CD1c-positive myeloid dendritic cell (primary cell): Measurements from ENCODE around the gene SHISA2.
"Not testable (repeated sequence)": the region's sequence is repeated elsewhere in the genome, so short reads cannot be mapped to it uniquely, and the experiment has no call there.

Experiments used
- DNase-seq: peaks from one replicate; pipeline ENCODE4 v3.0.0-alpha.2; 2016; ENCODE audit errors: extremely low spot score

The SHISA2 gene

GRCh38 chr13:26051657-26052311 is at the start of gene SHISA2:
Gene SHISA2 (minus strand): TSS chr13:26052016. CDS start chr13:26050975, 1,041 bp downstream.
- no peak for DNase-seq

GRCh38 chr13:26095846-26096610 is 44.2 kb upstream of the SHISA2 start:
- DNase-seq, result no peak

GRCh38 chr13:26095338-26095737 is 43.5 kb upstream of the SHISA2 start:
- no peak for DNase-seq

DNA sequence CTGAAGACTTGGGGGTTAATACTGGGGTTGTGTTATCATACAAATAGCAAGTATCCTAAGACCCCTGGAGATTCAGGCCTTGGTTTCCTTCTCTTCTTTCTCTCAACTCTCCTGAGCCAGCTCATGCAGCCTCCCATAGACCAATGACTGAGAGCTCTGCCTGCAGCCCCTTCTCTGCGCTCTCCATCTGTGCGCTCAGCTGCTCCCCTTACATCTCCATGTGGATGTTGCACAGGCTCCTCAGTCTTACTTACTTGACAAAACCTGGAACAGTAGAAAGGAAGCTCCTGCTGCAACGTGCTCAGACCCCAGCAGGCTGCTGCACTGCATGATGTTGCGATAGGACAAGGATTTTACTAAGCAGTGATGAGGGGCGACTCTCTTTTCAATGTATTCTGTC is 25.0 kb upstream of the SHISA2 start:
- not testable (repeated sequence) for DNase-seq

DNA sequence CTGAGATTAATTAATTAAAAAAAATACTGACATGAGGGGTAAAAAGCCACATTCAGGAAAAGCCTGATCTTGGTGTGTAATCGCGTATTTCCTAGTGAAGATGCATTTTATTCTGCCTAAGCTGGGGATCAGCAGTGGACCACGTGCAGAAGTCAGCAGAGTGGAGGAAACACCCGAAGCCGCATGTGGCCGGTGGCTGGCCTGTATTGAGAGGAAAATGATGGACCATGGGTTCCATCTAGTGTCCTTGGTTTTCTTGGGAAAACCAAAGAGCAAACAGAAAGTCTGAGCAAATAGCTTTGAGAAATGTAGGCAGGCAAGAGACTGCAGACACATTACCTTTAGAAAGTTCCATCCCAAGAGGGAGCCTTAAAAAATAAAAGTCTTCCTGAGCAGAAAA is 23.7 kb upstream of the SHISA2 start:
- no peak for DNase-seq

- DNase-seq, result peak; percentile 42
Observed at GRCh38 chr13:26074706-26075105, 22.9 kb upstream of the SHISA2 start.

DNA sequence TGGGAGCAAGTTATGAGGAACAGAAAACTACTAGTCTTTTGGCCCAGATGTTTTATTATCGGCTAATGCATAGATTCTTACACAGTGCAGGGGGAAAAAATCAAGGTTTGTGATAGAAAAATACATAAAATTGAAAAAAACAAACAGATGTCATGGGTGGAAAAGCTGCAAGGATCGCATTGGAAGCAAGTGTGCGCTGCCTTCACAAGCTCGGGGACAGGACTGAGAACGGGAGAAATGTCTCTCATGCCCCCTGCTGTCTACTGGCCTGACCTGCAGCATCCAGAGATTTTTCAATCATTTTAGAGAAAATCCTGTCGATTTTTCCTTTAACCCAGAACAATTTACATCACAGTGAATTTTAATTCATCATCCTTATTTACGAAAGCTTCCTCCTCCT is 20.5 kb upstream of the SHISA2 start:
- not testable (repeated sequence) for DNase-seq

- no peak for DNase-seq
Observed at GRCh38 chr13:26071691-26072090, 19.9 kb upstream of the SHISA2 start.

DNA sequence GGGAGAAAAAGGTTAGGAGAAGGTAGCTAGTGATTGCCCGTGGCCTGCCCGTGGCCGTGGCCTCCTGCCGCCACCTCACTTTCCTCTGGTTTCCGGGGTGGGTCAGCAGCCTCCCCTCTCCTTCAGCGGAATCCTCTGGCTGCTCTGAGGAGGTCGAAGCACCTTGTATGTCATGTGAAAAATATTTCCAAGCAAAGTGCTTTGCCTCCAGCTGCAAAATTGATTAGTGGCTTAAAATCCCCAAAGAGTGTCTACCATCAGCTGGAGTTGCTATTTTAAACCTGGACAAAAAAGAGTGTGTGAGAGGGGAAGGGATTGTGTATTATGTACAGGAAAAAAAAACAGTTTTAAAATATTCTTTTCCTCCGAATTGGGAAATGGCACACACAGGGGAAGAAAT is 17.8 kb upstream of the SHISA2 start:
- not testable (repeated sequence) for DNase-seq

GRCh38 chr13:26068372-26068771 is 16.6 kb upstream of the SHISA2 start:
- not testable (repeated sequence) for DNase-seq

- no peak for DNase-seq
Observed at GRCh38 chr13:26067601-26068000, 15.8 kb upstream of the SHISA2 start.

DNA sequence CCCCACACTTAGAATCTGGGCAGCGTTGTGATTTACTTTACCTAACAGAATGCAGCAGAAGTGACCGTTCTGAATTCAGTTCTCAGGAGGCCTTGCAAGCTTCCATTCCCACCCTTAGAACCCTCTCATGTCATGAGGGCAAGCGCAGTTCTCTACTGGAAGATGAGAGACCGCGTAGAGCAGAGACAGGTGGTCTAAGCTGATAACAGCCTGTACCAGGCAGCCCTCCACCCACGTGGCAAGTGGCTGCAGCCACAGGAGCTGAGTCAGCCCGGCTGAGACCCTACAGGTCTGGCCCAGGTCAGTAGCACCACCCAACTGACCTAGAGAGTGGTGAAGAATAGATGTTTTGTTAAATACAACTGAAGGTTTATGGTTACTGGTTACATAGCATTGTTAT is 14.7 kb upstream of the SHISA2 start:
- DNase-seq, result not testable (repeated sequence)

DNA sequence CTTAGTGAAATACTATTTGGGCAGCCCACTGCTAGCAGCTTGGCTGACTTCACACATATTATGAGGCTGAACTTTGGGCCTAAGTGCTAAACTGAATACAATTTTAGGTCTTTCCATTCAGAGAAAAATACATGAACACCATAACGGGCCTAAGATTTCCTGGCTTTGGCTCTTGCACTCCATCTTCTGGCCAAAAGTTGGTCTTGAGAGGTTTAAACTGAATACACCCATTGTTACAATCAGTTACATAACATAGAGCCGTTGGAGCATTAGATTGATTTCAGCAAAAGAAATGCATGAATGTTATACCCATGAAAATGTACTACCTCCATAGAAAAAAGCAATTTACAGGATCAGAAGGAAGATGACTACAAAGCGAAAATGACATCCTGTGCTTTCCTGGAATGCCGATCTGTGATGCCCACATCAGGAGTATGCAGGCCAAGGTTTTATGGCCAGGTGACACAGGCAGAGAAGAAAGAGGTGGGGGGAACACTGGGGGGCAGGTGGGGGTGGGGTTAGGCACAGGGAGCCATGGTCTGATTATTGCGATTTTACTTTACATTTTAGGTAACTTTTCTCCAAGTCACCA is 11.1 kb upstream of the SHISA2 start:
- peak; percentile 36 for DNase-seq

GRCh38 chr13:26061947-26062346 is 10.1 kb upstream of the SHISA2 start:
- DNase-seq, result no peak

DNA sequence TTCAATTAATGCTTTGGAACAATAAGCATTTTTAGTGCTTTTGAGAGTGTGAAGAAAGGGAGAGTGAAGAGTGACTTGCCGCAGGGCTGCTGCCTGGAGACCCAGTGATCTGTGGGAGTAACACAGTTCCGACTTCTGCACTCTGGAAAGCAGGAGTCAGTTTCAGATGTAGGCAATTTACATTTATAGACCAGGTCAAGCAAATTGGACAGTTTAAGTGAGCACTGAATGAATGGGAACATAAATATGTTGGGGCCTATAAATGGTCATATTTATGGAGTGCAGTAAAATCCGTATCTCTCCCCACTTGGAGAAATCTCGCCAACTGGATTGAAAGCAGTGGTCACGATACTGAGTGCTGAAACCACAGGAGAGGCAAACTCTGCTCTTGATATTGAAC is 9.4 kb upstream of the SHISA2 start:
- DNase-seq, result no peak

DNA sequence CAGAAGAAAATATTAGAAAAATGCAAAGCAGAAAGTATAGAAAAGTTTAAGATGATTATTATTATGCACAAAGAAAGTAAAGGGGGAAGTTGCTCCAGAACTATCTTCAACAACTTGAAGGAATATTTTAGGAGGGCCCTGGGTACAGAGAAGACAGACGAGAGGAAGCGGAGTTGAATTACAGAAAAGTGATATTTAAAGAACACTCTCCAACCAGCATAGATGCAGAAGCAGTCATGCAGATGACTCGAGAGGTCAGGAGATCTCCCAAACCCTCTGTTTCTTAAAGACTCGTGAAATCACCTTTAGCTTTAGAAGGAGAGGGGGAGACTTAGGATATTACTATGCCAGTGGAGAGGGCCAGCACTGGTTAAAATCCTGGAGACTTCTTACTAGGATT is 8.5 kb upstream of the SHISA2 start:
- no peak for DNase-seq

DNA sequence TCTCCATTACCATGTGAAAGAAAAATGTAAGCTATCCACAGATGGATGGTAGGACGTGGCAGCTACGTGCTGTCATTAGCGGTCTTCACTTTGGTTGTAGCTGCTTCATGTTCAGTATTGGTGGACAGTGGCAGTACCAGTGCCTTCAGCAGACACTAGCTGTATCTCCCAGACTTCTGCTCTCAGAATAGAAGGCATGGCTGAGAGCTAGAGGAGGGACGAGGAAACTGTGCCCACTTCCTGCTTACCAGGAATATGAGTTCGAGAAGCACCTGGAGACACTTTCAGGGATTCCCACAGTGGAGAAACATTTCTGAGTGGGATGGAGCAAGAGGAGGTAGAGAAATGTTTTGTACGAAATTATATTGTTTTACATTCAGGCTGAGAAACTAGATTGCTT is 6.9 kb upstream of the SHISA2 start:
- no peak for DNase-seq

DNA sequence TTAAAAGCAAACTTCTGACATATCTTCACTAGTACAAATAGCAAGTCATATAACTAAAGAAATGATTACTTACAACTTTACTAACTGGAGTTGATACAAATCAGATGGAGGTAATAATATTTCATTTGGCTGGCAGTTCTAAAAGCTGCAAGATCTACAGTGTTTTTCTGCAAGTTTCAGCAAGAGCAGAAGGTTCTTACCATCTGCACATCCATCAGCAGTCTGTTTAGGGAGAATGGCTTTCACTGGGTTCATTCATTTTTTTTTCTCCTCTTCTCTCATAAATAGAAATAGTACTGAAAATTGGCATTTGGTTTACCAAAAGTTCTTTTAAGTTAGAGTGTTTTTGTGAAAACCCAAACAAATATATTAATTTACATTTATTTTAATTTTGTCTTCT is 3.1 kb upstream of the SHISA2 start:
- no peak for DNase-seq

DNA sequence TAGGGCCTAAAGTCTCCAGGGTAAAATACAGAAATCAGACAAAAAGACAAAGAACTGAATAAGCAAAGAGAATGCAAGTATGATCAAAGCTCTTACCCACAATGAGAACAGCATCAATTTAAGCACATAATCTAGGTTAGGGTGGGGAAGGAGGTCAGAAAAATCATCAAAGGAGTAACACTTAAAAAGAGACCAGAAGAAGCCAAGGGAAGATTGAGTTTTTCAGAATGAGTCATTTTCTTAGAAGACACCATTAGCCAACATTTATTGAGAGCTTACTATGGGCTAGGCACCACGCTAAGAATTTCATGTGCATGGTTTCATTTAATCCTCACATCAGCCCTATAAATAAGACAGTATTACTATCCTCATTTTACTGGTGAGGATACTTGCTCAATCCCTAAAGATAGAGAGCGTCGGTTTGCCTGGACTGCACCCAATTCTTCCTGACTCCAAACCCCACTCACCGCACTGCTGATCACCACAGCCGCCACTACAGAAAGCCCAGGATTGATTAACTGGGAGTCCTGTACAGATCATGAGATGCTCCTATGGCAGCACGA is 1.7 kb upstream of the SHISA2 start:
- DNase-seq, result no peak

DNA sequence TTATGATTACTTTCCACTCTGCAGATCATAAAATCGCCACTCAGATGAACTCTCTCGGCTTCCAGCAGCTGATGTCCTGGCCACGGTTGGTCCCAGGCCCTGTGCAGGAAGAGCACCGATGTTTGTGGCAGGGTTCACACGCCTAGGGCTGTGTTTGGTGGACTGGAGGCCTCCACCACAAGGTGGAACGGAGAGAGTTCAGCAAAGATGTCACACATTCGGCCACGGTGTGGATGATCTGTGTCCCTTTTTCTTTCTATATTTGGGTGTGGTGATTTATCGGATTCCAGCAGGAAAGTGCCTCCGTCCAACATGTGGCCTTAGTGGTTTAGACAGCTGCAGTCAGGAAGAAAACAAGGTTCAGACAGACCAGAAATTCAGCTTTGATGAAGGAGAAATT is 521 bp upstream of the SHISA2 start:
- no peak for DNase-seq

DNA sequence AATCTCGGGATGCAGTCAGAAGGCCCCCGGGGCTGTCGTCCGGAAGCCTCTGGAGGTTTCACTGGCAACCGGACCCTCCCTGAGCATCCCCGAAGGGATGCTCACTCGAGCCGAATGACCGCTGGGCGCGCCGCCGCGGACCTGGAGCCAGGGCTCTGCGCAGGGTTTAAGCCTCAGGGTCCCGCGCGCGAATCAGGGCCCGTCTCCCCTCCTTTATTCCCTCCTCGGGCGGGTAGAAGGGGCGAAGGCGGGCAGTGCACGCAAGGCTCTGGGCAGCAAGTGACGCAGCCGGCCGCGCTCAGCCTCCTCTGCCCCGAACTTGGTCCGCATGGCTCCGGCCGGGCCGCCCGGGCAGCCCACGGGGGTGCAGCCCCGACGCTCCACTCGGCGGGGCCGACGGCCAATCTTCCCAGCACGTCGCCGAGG is 572 bp downstream of the SHISA2 start:
- DNase-seq, result no peak

DNA sequence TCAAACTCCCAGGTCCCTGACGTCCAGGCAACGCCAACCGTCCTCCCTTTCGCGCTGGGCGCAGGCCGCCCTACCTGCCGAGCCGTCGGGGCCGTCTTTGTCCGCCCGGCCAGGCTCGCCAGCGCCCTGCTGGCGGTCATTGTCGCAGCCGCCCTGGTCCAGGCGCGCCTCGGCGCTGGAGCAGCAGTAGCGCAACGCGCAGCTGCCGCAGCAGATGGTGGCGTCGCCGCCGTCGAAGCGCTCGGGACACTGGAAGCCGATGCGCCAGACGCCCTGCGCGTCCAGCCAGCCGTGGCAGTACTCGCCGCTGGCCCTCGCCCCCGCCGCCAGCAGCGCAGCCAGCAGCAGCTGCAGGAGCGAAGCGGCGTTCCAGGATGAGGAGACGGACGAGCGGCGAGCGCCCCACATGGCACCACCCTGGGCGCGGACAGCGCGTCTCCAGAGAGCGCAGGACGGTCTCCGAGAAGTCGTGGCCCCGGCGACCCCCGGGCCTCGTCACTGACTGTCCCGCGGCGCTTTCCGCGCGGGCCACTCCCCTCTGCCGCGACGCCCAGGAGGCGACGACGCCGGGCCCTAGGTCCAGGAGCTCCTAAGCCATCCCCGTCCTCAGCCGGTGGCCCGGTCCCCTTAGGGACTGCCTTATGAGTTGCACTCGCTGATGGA is 1.1 kb downstream of the SHISA2 start:
- no peak for DNase-seq
